NCI-H1930 (cell line): ENCODE results near the gene EEIG2.
A peak's percentile ranks its signal among the peaks of the same experiment; 100 is the strongest.
"Not testable (repeated sequence)": the region's sequence is repeated elsewhere in the genome, so short reads cannot be mapped to it uniquely, and the experiment has no call there.

ENCODE experiments used
- DNase-seq, 2 experiments: peaks; one replicate each; lab custom pipeline; 2025; lab: John Stamatoyannopoulos, UW

EEIG2 gene

GRCh38 chr1:108559215-108560186 is at the start of gene EEIG2:
Gene EEIG2, plus strand, starts transcription at chr1:108560100. Its CDS starts 329 bp downstream, at chr1:108560429.
- peak; percentile 71 to 81 for DNase-seq

- DNase-seq, result no peak
Observed at GRCh38 chr1:108511764-108512163, 48.1 kb upstream of the EEIG2 start.

GRCh38 chr1:108512239-108513043 is 47.5 kb upstream of the EEIG2 start:
- peak in 1 of 2 experiments; percentile 6 for DNase-seq

GRCh38 chr1:108513044-108513415 is 46.9 kb upstream of the EEIG2 start:
- DNase-seq, result no peak

- DNase-seq, result not testable (repeated sequence)
Observed at GRCh38 chr1:108513914-108514313, 46.0 kb upstream of the EEIG2 start.

- DNase-seq, result not testable (repeated sequence)
Observed at GRCh38 chr1:108517301-108517897, 42.5 kb upstream of the EEIG2 start.

- DNase-seq, result no peak
Observed at GRCh38 chr1:108521990-108522393, 37.9 kb upstream of the EEIG2 start.

GRCh38 chr1:108523829-108524228 is 36.1 kb upstream of the EEIG2 start:
- no peak for DNase-seq

GRCh38 chr1:108524676-108525075 is 35.2 kb upstream of the EEIG2 start:
- DNase-seq, result no peak

- DNase-seq, result no peak
Observed at GRCh38 chr1:108527135-108527534, 32.8 kb upstream of the EEIG2 start.

- DNase-seq, result no peak
Observed at GRCh38 chr1:108527837-108528236, 32.1 kb upstream of the EEIG2 start.

- no peak for DNase-seq
Observed at GRCh38 chr1:108531444-108531843, 28.5 kb upstream of the EEIG2 start.

GRCh38 chr1:108532730-108533129 is 27.2 kb upstream of the EEIG2 start:
- no peak for DNase-seq

GRCh38 chr1:108533351-108534083 is 26.4 kb upstream of the EEIG2 start:
- no peak for DNase-seq

- no peak for DNase-seq
Observed at GRCh38 chr1:108534759-108535158, 25.1 kb upstream of the EEIG2 start.

- not testable (repeated sequence) for DNase-seq
Observed at GRCh38 chr1:108535315-108535897, 24.5 kb upstream of the EEIG2 start.

GRCh38 chr1:108536021-108536420 is 23.9 kb upstream of the EEIG2 start:
- not testable (repeated sequence) for DNase-seq

- DNase-seq, result not testable (repeated sequence)
Observed at GRCh38 chr1:108536791-108537190, 23.1 kb upstream of the EEIG2 start.

GRCh38 chr1:108537976-108538375 is 21.9 kb upstream of the EEIG2 start:
- no peak for DNase-seq

GRCh38 chr1:108540977-108541376 is 18.9 kb upstream of the EEIG2 start:
- DNase-seq, result no peak

- no peak for DNase-seq
Observed at GRCh38 chr1:108541861-108542260, 18.0 kb upstream of the EEIG2 start.
